PFSK-1 (cell line): ENCODE results near the gene PCBD1.

Experiments
- FOXP2 ChIP-seq: optimal IDR thresholded peaks from 2 replicates; pipeline ENCODE3; 2011; ENCODE audit warnings: borderline replicate concordance, control low read depth, inconsistent platforms; ENCODE audit not compliant: insufficient read depth; ENCODE audit errors: extremely low read length, extremely low read depth
- POLR2AphosphoS5 ChIP-seq: IDR thresholded peaks from 2 replicates; pipeline ENCODE4 v1.6.1; 2012; ENCODE audit warnings: low read depth, mild to moderate bottlenecking, control low read depth, low read length, moderate library complexity
- SIN3A ChIP-seq: IDR thresholded peaks from 2 replicates; pipeline ENCODE4 v1.6.1; 2012; ENCODE audit warnings: mild to moderate bottlenecking, low read length, moderate library complexity, borderline replicate concordance; ENCODE audit not compliant: insufficient read depth
- TAF1 ChIP-seq: IDR thresholded peaks from 2 replicates; pipeline ENCODE4 v1.6.1; 2012; ENCODE audit warnings: low read length, control low read depth, borderline replicate concordance; ENCODE audit not compliant: insufficient read depth
- TF ChIP-seq, protein P1 (sequence below), 2 experiments: IDR thresholded peaks; 2 replicates each; pipeline versions ENCODE4 v1.6.1 to v1.8.0; 2011 to 2012; ENCODE audit warnings: low read depth in 2 of 2, low read length in 2 of 2, control low read depth in 1 of 2, inconsistent platforms in 1 of 2, mild to moderate bottlenecking in 1 of 2, moderate library complexity in 1 of 2; ENCODE audit not compliant: insufficient read depth in 1 of 2

Gene PCBD1

DNA sequence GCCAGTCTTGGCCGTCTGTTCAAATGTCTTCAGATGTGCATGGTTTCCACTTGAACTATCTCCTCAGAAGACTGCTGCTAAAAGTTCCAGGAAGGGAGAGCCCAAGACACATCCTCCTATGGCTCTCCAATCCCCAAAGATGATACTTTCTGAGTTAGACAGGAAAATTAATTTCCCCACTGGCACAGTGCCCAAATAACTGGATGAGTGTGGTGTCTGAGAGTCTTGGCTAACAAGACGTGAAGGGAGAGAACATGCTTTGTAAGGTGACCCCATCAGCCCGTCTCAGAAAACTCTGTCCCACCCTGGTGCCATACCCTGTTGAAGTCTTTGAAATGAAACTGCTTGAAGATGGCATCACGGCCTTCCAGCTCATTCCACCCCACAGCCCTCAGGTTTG, 2.9 kb downstream of the PCBD1 start:
- TF ChIP-seq TAF1 (no peak), SIN3A (no peak), POLR2AphosphoS5 (no peak), FOXP2 (no peak)
- TF ChIP-seq, protein P1, sequence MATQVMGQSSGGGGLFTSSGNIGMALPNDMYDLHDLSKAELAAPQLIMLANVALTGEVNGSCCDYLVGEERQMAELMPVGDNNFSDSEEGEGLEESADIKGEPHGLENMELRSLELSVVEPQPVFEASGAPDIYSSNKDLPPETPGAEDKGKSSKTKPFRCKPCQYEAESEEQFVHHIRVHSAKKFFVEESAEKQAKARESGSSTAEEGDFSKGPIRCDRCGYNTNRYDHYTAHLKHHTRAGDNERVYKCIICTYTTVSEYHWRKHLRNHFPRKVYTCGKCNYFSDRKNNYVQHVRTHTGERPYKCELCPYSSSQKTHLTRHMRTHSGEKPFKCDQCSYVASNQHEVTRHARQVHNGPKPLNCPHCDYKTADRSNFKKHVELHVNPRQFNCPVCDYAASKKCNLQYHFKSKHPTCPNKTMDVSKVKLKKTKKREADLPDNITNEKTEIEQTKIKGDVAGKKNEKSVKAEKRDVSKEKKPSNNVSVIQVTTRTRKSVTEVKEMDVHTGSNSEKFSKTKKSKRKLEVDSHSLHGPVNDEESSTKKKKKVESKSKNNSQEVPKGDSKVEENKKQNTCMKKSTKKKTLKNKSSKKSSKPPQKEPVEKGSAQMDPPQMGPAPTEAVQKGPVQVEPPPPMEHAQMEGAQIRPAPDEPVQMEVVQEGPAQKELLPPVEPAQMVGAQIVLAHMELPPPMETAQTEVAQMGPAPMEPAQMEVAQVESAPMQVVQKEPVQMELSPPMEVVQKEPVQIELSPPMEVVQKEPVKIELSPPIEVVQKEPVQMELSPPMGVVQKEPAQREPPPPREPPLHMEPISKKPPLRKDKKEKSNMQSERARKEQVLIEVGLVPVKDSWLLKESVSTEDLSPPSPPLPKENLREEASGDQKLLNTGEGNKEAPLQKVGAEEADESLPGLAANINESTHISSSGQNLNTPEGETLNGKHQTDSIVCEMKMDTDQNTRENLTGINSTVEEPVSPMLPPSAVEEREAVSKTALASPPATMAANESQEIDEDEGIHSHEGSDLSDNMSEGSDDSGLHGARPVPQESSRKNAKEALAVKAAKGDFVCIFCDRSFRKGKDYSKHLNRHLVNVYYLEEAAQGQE (IDR thresholded peaks at IDR 0.05; ENCODE audit: insufficient read depth in 1 of 2, low read depth in 2 of 2, low read length in 2 of 2): no peak

DNA sequence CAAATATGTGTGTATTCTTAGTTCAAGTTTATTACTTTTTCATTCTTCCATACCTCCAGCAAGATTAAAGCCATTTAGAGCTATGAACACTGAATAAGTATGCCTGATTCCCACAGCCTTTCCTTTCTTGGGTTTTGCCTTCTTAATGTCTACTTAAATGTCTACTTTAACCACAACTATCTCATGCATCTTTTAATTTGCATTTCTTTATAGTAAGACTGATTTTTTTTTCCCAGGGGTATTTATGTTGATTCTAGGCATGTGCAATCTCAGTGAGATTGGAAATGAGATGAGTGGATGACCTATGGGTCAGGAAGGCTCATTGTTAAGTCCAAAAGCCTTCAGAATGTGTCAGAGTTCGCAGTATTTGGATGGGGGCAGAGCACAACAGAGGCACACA, 3.6 kb downstream of the PCBD1 start:
- TF ChIP-seq, protein P1 (IDR thresholded peaks at IDR 0.05; ENCODE audit: insufficient read depth in 1 of 2, low read depth in 2 of 2, low read length in 2 of 2): no peak
- no peak for TF ChIP-seq SIN3A
- TF ChIP-seq FOXP2: no peak
- no peak for TF ChIP-seq TAF1
- no peak for TF ChIP-seq POLR2AphosphoS5

DNA sequence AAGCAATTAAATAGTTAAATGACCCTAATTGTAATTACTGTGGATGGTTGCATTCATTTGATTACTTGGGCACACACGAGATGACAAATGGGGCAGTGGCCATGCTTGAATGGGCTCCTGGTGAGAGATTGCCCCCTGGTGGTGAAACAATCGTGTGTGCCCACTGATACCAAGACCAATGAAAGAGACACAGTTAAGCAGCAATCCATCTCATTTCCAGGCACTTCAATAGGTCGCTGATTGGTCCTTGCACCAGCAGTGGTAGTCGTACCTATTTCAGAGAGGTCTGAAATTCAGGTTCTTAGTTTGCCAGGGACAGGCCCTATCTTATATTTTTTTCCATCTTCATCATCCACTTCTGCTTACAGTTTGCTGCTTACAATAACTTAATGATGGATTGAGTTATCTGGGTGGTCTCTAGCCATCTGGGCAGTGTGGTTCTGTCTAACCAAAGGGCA, 8.3 kb downstream of the PCBD1 start:
- TF ChIP-seq FOXP2 (no peak), POLR2AphosphoS5 (no peak), TAF1 (no peak), SIN3A (no peak)
- TF ChIP-seq, protein P1 (IDR thresholded peaks at IDR 0.05; ENCODE audit: insufficient read depth in 1 of 2, low read depth in 2 of 2, low read length in 2 of 2): no peak

DNA sequence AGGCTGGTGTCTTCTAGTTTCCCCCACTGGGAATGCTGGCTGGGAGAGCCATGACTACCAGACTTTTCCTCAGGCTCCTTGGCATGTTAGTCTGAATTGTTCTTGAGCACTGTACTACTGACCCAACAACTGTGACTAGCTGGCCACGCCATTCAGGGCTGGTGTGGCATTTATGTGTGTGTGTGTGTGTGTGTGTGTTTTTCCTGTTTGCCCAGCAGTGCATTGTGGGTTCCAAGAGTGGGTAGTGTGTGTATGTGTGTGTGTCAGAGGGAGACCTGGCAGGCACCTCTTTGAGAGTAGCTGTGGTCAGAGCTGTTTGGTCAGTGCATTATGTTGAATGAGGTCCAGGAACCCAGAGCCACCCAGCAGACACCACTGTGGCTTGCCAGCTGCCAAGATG, 9.2 kb downstream of the PCBD1 start:
- TF ChIP-seq SIN3A: no peak
- no peak for TF ChIP-seq TAF1
- no peak for TF ChIP-seq FOXP2
- no peak for TF ChIP-seq POLR2AphosphoS5
- TF ChIP-seq, protein P1 (IDR thresholded peaks at IDR 0.05; ENCODE audit: insufficient read depth in 1 of 2, low read depth in 2 of 2, low read length in 2 of 2): no peak

DNA sequence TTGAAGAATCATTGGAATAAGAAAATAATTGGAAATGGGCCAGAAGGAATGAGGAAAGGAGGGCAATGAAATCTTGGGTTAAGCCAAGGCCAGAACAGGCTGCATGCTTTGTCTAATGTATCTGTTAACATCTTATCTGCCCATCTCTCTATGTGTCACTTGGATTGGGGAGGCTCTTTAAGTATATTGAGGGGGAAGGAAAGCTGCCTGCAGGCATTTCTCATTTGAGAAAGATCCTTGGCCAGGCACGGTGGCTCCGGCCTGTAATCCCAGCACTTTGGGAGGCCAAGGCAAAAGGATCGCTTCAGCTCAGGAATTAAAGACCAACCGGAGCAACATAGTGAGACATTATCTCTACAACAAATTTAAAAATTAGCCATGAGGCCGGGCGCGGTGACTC, 14.3 kb downstream of the PCBD1 start:
- TF ChIP-seq FOXP2 (no peak), POLR2AphosphoS5 (no peak), TAF1 (no peak), SIN3A (no peak)
- TF ChIP-seq, protein P1 (IDR thresholded peaks at IDR 0.05; ENCODE audit: insufficient read depth in 1 of 2, low read depth in 2 of 2, low read length in 2 of 2): no peak
